ENCODE data around the gene ABLIM1. TPM values are rescaled to one million over a fixed set of nuclear protein-coding genes. Genes with fewer than 3 reads are reported as not detected.
A peak's percentile ranks its signal among the peaks of the same experiment; 100 is the strongest.
"Not testable (repeated sequence)": the region's sequence is repeated elsewhere in the genome, so short reads cannot be mapped to it uniquely, and the experiment has no call there.

Gene ABLIM1
- total RNA-seq: 100 to 1,000 TPM; 423 to 430 TPM
- polyA plus RNA-seq: 100 to 1,000 TPM; 267 to 388 (median 387) TPM
- 298 to 973 (median 632) reads per million in 6 experiments for total RNA-seq

DNA sequence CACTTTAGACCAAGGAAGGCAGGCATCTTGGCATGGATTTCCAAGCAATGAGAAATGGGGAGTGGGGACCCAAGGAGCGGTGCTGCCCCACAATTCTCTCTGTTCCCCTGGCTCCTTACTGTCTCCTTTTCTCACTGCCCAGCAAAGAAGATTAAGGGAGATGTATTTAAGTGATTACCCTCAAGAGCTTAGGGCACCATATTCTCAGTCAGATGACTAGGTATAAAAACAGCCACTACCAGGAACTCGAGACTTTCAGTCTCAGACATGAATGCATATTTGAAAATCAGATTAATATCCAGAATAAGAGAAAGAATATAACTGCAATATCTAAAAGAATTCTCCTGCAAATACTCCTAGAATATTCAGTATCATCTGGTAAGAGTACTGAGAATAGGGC is at the start of gene ABLIM1:
ABLIM1 (minus strand) TSS at position 101 of the 400 bp plus-strand sequence; CDS start at position 26, 75 bp downstream.
- H3K4me1 Mint-ChIP-seq: peaks cover 0 to 5% (median 0%) of the 10 kb centered on the region in 4 donors
- H3K27me3 Mint-ChIP-seq: peaks cover 0 to 4% (median 0%) of the 10 kb centered on the region in 5 donors
- no peak within 1 kb of the TSS for H3K27ac Mint-ChIP-seq
- DNase-seq: no peak
- POLR2A ChIA-PET: no interaction called here
- ATAC-seq: no peak
- no peak within 1 kb of the TSS for H3K4me3 Mint-ChIP-seq
- H3K36me3 Mint-ChIP-seq: no peaks in the 10 kb centered on the region
- no peaks in the 10 kb centered on the region for H3K9me3 Mint-ChIP-seq

DNA sequence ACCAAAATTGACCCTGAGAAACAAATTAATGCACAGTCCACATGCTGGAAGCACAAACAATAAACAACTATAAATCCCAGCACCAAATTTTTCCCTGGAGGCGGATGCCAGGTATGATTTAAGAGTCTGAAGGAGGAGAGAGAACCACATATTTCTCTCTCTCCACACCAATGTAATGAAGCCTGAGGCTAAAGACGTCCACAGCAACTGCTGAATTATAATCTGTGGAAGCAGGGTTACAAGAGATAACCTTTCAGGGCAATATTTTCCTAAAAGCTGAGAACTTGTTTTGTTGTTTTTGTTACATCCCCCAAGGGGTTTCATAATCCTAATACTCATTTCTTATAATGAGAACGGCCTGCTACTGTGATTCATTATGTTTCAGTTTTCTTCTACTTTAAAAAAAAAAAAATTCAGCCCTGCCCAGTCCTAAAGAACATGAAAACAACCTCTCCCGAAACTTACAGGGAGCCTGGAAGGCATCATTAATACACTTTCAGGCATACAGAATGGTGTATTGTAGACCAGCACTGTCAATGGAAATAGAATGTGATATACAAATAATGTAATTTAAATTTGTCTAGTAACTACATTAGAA is 48.5 kb upstream of the ABLIM1 start:
- DNase-seq (no peak), ATAC-seq (no peak)
- no peaks in the 10 kb centered on the region for H3K4me1 Mint-ChIP-seq
- H3K4me3 Mint-ChIP-seq: no peak overlapping the region
- H3K36me3 Mint-ChIP-seq: no peaks in the 10 kb centered on the region
- peaks cover 1 to 16% (median 9%) of the 10 kb centered on the region in 5 donors for H3K27me3 Mint-ChIP-seq
- POLR2A ChIA-PET: no interaction called here
- no peak overlapping the region for H3K27ac Mint-ChIP-seq
- H3K9me3 Mint-ChIP-seq: no peaks in the 10 kb centered on the region

DNA sequence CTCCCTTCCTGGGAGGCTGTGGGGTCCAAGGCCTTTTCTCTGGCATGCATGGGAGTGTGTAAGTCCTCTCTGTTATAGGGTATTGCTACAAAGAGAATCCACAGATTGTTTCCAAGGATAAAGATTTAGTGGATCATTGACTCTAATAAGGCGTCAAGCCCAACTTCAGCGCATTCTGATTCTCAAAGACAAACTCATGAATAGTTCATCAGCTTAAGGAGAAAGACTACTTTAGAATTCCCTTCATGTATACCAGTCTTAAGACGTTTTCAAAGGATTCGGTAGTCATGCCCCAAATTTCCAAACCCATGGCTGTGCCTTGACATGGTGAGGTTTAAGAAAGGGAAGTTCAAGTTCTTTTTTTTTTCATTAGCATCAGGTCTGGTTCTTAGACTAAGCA is 46.6 kb upstream of the ABLIM1 start:
- no peaks in the 10 kb centered on the region for H3K9me3 Mint-ChIP-seq
- H3K4me3 Mint-ChIP-seq: no peak overlapping the region
- peaks cover 0 to 2% (median 0%) of the 10 kb centered on the region in 3 donors for H3K36me3 Mint-ChIP-seq
- POLR2A ChIA-PET: interaction anchor here (0.7 kb wide), 1 partner anchor 377 kb away, joined by 4 read pairs; no protein-coding TSS in a partner anchor
- DNase-seq: no peak
- no peak overlapping the region for H3K27ac Mint-ChIP-seq
- peaks cover 0 to 4% (median 3%) of the 10 kb centered on the region in 5 donors for H3K27me3 Mint-ChIP-seq
- H3K4me1 Mint-ChIP-seq: no peaks in the 10 kb centered on the region
- no peak for ATAC-seq

DNA sequence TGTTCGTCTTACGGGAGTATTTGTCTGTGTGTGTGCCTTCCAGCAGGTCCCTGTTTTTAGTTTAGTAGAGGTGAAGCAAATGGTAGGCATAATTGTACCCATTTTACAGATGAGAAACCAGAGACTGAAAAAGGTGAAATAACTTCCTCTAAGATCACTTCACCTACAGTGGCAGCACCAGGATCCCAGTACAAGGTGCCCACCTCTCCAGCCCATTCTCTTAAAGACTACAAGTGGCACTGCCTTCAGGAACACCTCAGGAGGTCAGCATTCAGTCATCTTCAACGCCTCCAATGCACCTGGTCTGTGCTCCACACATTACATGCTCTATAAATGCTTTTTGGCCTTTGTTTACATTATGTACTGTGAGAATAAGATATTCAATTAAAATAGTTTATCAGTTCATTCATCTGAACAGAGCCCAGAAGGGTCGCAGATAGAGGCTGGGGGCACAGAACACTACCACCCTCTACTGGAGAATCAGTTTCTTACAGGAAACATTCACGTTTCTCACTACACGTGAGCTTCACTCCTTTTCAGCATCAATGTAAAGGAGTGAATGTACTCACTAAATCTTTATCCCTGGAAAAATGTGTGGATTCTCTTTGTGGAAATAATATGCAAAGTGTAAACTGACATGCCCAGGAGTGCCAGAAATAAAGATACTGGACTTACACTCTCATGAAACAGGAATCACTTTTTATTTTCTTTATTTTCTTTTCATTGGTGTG is 45.5 kb upstream of the ABLIM1 start:
- H3K4me1 Mint-ChIP-seq: no peaks in the 10 kb centered on the region
- H3K4me3 Mint-ChIP-seq: no peak overlapping the region
- POLR2A ChIA-PET: interaction anchor here (0.7 kb wide), 1 partner anchor 376 kb away, joined by 4 read pairs; no protein-coding TSS in a partner anchor
- peaks cover 0 to 2% (median 0%) of the 10 kb centered on the region in 3 donors for H3K36me3 Mint-ChIP-seq
- ATAC-seq: peak; percentile 60 to 67
- peak overlapping the region in 2 of 10 donors; percentile 49 to 51 for H3K27ac Mint-ChIP-seq
- peaks cover 0 to 4% (median 3%) of the 10 kb centered on the region in 5 donors for H3K27me3 Mint-ChIP-seq
- peak in 8 of 10 donors; percentile 4 to 52 (median 27) for DNase-seq
- no peaks in the 10 kb centered on the region for H3K9me3 Mint-ChIP-seq

DNA sequence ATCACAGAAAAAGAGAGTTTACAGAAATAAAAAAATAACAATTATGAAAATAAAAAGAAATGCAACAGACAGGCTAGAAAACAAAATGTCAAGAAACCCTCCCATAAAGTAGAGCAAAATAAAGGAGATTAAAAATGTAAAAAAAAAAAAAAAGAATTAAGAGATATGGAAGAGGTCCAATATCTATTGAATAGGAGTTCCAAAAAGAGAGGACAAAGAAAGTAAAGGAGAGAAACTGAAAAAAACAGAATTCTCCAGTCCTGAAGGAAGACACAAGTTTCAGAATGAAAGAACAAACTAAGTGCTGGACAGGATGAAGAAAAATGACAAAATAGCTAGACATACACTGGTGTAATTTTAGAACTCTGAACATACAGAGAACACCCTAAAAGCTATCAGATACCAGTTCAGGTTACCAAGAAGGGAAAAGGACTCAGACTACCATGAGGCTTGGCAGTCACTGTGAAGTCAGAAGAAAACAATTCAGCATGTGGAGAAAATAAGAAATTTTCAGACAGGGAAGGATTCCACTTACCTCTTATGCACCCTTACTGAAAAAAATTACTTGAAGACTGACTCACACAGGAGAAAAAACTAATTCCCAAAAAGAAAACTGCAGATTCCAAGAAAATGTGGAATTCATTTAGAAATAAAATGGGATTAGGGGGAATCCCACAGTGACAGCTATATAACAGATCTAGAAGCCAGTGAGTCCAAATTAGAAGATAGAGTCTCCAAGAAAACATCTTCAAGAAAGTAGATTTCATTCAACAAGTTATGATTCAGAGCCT is 40.4 kb upstream of the ABLIM1 start:
- DNase-seq (no peak), ATAC-seq (no peak)
- no peak overlapping the region for H3K4me3 Mint-ChIP-seq
- no peak overlapping the region for H3K27ac Mint-ChIP-seq
- H3K9me3 Mint-ChIP-seq: no peaks in the 10 kb centered on the region
- peaks cover 0 to 12% (median 5%) of the 10 kb centered on the region in 5 donors for H3K27me3 Mint-ChIP-seq
- peaks cover 0 to 2% (median 0%) of the 10 kb centered on the region in 3 donors for H3K36me3 Mint-ChIP-seq
- POLR2A ChIA-PET: no interaction called here
- H3K4me1 Mint-ChIP-seq: peaks cover 2 to 11% (median 10%) of the 10 kb centered on the region in 4 donors

DNA sequence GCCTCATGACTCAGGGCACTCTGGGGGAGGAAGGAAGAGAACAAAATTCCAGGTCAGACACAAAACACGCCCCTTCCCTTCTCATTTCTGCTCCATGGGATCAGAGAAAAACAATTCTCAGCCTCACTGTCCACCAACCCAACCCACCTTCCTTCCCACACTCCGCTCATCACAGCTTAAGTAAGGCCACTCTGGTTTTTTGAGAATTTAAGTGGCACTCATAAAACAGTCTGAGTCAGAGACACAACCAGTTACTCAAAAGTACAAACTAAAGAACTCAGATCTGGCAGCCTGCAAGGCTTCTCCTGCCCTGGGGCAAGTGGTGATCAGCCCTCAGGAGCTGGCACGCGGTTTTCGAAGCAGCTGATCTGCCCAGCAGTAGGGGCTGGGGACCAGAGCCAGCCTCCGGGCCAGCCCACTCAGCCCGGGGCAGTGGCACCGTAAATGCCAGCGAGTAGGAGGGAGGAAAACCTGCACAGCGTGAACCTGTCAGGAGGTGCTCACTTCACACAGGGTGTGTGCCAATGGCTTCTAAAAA is 39.1 kb upstream of the ABLIM1 start:
- no peak overlapping the region for H3K4me3 Mint-ChIP-seq
- H3K27me3 Mint-ChIP-seq: peaks cover 0 to 12% (median 5%) of the 10 kb centered on the region in 5 donors
- ATAC-seq (no peak), DNase-seq (no peak)
- H3K36me3 Mint-ChIP-seq: peaks cover 0 to 2% (median 0%) of the 10 kb centered on the region in 3 donors
- no peaks in the 10 kb centered on the region for H3K9me3 Mint-ChIP-seq
- POLR2A ChIA-PET: no interaction called here
- H3K4me1 Mint-ChIP-seq: peaks cover 2 to 11% (median 11%) of the 10 kb centered on the region in 4 donors
- H3K27ac Mint-ChIP-seq: no peak overlapping the region

DNA sequence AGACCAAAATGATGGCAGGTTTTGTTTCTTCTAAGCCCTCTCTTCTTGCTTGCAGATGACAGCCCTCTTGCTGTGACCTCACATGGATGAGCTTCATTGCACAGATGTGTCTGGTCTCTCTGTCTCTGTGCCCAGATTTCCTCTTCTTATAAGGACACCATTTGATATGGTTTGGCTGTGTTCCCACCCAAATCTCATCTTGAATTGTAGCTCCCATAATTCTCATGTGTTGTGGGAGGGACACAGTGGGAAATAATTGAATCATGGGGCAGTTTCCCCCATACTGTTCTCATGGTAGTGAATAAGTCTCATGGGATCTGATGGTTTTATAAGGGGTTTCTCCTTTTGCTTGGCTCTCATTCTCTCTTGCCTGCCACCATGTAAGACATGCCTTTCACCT is 38.2 kb upstream of the ABLIM1 start:
- DNase-seq, H3K4me3 Mint-ChIP-seq, ATAC-seq, H3K9me3 Mint-ChIP-seq, H3K27ac Mint-ChIP-seq, H3K36me3 Mint-ChIP-seq, POLR2A ChIA-PET: not testable (repeated sequence)
- Mint-ChIP-seq H3K27me3 (peaks cover 0 to 12% (median 6%) of the 10 kb centered on the region in 5 donors), H3K4me1 (peaks cover 2 to 11% (median 11%) of the 10 kb centered on the region in 4 donors)

DNA sequence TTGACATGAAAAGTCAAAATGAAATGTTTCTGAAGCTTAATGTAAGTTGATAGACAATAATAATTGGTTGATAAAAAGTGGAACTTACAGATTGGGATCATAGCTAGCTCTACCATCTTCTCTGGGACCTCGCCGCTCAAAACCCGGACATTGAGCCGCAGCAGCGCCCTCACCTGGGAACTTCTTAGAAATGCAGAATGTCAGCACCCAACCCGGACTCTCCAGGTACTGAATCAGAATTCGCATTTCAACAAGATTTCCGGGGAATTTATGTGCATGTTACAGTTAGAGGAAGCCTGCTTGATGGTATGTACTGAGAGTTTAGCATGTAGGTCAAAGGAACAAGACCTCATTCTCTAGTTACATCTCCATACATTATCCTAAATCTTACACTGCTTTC is 36.7 kb upstream of the ABLIM1 start:
- Mint-ChIP-seq H3K9me3 (no peaks in the 10 kb centered on the region), H3K27me3 (peaks cover 0 to 12% (median 7%) of the 10 kb centered on the region in 5 donors), H3K27ac (no peak overlapping the region), H3K4me1 (peaks cover 2 to 11% (median 11%) of the 10 kb centered on the region in 4 donors), H3K4me3 (no peak overlapping the region), H3K36me3 (no peaks in the 10 kb centered on the region)
- POLR2A ChIA-PET: no interaction called here
- ATAC-seq: no peak
- DNase-seq: peak in 5 of 10 donors; percentile 9 to 19 (median 17)

DNA sequence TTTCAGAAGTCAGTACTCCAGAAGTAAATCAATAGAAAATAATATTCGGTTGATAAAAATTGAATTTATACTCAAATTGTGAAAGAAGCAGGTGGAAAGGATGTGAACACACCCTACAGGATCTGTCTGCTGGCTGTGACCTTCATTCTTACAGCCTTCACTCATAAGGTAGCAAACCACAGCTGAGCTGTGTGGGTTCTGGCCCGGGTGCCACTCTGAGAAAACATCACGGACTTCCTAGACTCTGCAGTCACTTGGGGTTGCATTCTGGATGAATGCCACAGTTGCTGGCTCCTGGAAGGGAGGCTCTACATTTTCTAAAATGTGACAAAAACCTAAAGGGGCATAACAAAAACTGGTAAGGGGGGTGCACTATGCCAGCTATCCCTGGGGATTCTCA is 36.0 kb upstream of the ABLIM1 start:
- DNase-seq: peak in 6 of 10 donors; percentile 7 to 47 (median 22)
- POLR2A ChIA-PET: no interaction called here
- H3K9me3 Mint-ChIP-seq: no peaks in the 10 kb centered on the region
- H3K27ac Mint-ChIP-seq: peak overlapping the region in 7 of 10 donors; percentile 11 to 81 (median 60)
- H3K36me3 Mint-ChIP-seq: no peaks in the 10 kb centered on the region
- H3K4me1 Mint-ChIP-seq: peaks cover 2 to 11% (median 11%) of the 10 kb centered on the region in 4 donors
- peaks cover 0 to 12% (median 7%) of the 10 kb centered on the region in 5 donors for H3K27me3 Mint-ChIP-seq
- ATAC-seq: peak; percentile 86 to 90
- H3K4me3 Mint-ChIP-seq: no peak overlapping the region

DNA sequence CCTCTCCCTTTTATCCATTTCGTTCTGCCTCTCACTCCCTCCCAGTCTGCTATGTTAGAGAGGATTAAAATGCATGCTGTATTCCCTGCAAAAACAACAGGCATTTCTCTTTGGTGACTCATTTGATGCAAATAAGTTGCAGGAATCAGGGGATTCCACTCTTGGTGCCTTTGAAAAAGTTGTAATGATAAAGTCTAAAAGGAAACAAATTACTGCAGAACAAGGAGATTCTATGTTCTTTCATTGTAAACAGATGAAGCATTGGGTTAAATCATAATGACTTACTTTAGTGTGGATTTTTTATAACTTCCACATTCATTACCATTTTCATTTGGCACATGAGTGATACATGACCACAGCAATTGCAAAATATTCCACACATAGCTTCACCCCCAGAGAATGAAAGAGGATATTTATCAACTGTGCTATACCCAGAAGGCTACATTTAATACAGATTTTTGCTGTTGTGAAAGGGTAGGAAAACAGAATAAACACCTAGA is 33.4 kb upstream of the ABLIM1 start:
- ATAC-seq (no peak), DNase-seq (no peak)
- Mint-ChIP-seq H3K36me3 (no peaks in the 10 kb centered on the region), H3K4me3 (no peak overlapping the region), H3K27ac (no peak overlapping the region), H3K4me1 (peaks cover 2 to 11% (median 11%) of the 10 kb centered on the region in 4 donors), H3K9me3 (no peaks in the 10 kb centered on the region), H3K27me3 (peaks cover 0 to 5% (median 2%) of the 10 kb centered on the region in 5 donors)
- POLR2A ChIA-PET: no interaction called here

DNA sequence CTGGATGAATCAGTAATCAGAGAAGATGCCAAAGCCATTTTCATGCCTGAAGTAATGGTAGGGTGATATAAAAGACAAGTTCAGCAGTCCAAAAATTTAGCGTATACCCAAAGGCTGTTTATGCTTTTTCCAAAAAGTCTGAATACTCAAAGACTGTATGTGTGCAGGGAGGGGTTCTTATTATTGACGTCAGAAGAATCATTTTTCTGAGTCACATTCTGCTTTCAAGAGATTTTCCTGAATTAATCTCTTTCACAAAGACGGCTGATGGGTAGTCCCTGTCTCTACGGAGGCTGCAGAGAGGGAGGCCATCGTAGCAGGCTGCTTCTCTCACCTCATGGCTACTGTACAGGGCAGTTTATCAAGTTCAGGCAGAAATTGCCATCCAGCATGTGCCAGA is 30.7 kb upstream of the ABLIM1 start:
- peak overlapping the region in 1 of 10 donors; percentile 15 for H3K27ac Mint-ChIP-seq
- no peaks in the 10 kb centered on the region for H3K36me3 Mint-ChIP-seq

DNA sequence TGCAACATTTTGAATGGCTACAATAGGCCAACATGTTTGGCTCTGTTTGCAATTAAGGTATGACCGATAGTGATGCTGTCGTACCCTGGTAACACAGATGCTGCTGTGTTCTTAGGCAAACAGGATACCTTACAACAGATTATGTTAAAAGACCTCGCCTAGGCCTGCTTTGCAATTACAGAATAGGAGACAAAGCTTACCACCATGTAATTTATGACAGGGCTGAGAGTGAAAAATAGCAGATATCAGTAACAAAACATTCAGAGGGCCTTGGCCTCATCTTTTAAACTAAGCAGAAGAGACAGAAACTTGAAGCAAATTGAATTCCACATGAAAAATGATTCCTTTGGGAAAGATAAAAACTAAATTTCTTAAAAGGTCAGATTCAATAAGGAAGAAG is 29.4 kb upstream of the ABLIM1 start:
- peaks cover 0 to 2% (median 0%) of the 10 kb centered on the region in 5 donors for H3K27me3 Mint-ChIP-seq
- no peak overlapping the region for H3K27ac Mint-ChIP-seq
- ATAC-seq (no peak), DNase-seq (no peak)
- no peaks in the 10 kb centered on the region for H3K9me3 Mint-ChIP-seq
- H3K4me3 Mint-ChIP-seq: no peak overlapping the region
- H3K36me3 Mint-ChIP-seq: no peaks in the 10 kb centered on the region
- no peaks in the 10 kb centered on the region for H3K4me1 Mint-ChIP-seq
- POLR2A ChIA-PET: no interaction called here

More for the DNA sequence above, 30.7 kb upstream of the ABLIM1 start:
- ATAC-seq: no peak
- H3K9me3 Mint-ChIP-seq: no peaks in the 10 kb centered on the region
- peaks cover 0 to 2% (median under 1%) of the 10 kb centered on the region in 4 donors for H3K4me1 Mint-ChIP-seq
- H3K4me3 Mint-ChIP-seq: no peak overlapping the region
- H3K27me3 Mint-ChIP-seq: peaks cover 0 to 2% (median 0%) of the 10 kb centered on the region in 5 donors
- no peak for DNase-seq
- POLR2A ChIA-PET: no interaction called here

Data from naive thymus-derived CD8-positive, alpha-beta T cell (primary cell).